Spinal cord (tissue), 10 donors: ENCODE data around the gene CTDP1. TPM values are rescaled to one million over a fixed set of nuclear protein-coding genes. Genes with fewer than 3 reads are reported as not detected.

Experiments
- DNase-seq, 6 donors: peaks; one replicate each; pipeline versions ENCODE4 v3.0.0 to v3.0.0-alpha.2; 2013 to 2015; ENCODE audit warnings: low spot score in 6 of 6, low read depth in 4 of 6
- H3K27ac ChIP-seq: one replicate; pipeline ENCODE4 v1.5.1; 2013; ENCODE audit warnings: low read depth, low read length, control low read depth
- H3K27me3 ChIP-seq: one replicate; pipeline ENCODE4 v1.6.1; 2013; ENCODE audit warnings: low read length; ENCODE audit not compliant: control insufficient read depth, insufficient read depth
- H3K36me3 ChIP-seq: one replicate; pipeline ENCODE4 v1.6.1; 2013; ENCODE audit warnings: low read length; ENCODE audit not compliant: control insufficient read depth, insufficient read depth
- H3K4me1 ChIP-seq: one replicate; pipeline ENCODE4 v1.6.1; 2013; ENCODE audit warnings: low read length; ENCODE audit not compliant: control insufficient read depth, insufficient read depth
- H3K4me3 ChIP-seq: one replicate; pipeline ENCODE4 v1.5.1; 2013; ENCODE audit warnings: low read depth, low read length, control low read depth
- H3K9me3 ChIP-seq: one replicate; pipeline ENCODE4 v1.6.1; 2013; ENCODE audit warnings: low read length; ENCODE audit not compliant: control insufficient read depth, insufficient read depth
- WGBS: methylation state at CpG from one replicate; pipeline ENCODE4 v1.1.5; 2013; ENCODE audit warnings: missing lambda C conversion rate; ENCODE audit not compliant: insufficient coverage; 5-methylcytosine and 5-hydroxymethylcytosine counted together
- polyA plus RNA-seq, 2 donors: library from polyadenylated mRNA; unstranded; fragments of 120-200 nt; gene quantifications; one replicate each; pipeline ENCODE4 v1.2.1, GENCODE V29; 2013; ENCODE audit not compliant: insufficient read length in 2 of 2
- total RNA-seq, 2 donors: library from RNA; depleted of rRNA in 1 of 2; stranded (reverse); fragments of 120-200 nt in 1 of 2; fragments of >200 nt in 1 of 2; gene quantifications; one replicate each; pipeline versions ENCODE4 v1.2.3 to v1.2.4, GENCODE V29; 2013 to 2014
- donor health status: healthy.

Gene CTDP1
- total and polyA plus RNA-seq, 4 donors: 11.3 to 16.2 (median 14.4) TPM

- WGBS: 77% methylated on average over 2 of the region's 9 CpGs
Observed at GRCh38 chr18:79801641-79802040, 122.0 kb downstream of the CTDP1 start.

GRCh38 chr18:79802298-79802697 is 122.7 kb downstream of the CTDP1 start:
- H3K27me3 ChIP-seq: peaks cover 29% of the 10 kb centered on the region
- no peak for DNase-seq
- peaks cover 15% of the 10 kb centered on the region for H3K4me1 ChIP-seq
- WGBS: 95% methylated on average over 17 of the region's 18 CpGs
- H3K27ac ChIP-seq: no peak overlapping the region
- peaks cover 3% of the 10 kb centered on the region for H3K36me3 ChIP-seq
- H3K9me3 ChIP-seq: no peaks in the 10 kb centered on the region
- no peak overlapping the region for H3K4me3 ChIP-seq

More at GRCh38 chr18:79801641-79802040, 122.0 kb downstream of the CTDP1 start:
- H3K9me3 ChIP-seq: no peaks in the 10 kb centered on the region
- H3K36me3 ChIP-seq: peaks cover 3% of the 10 kb centered on the region
- peaks cover 22% of the 10 kb centered on the region for H3K4me1 ChIP-seq
- DNase-seq: no peak
- no peak overlapping the region for H3K4me3 ChIP-seq
- H3K27me3 ChIP-seq: peaks cover 36% of the 10 kb centered on the region
- no peak overlapping the region for H3K27ac ChIP-seq

- no peak overlapping the region for H3K4me3 ChIP-seq
- H3K4me1 ChIP-seq: peaks cover 8% of the 10 kb centered on the region
- DNase-seq: no peak
- H3K36me3 ChIP-seq: peaks cover 3% of the 10 kb centered on the region
- no peak overlapping the region for H3K27ac ChIP-seq
- peaks cover 22% of the 10 kb centered on the region for H3K27me3 ChIP-seq
- 92% methylated on average over 14 of the region's 14 CpGs for WGBS
- no peaks in the 10 kb centered on the region for H3K9me3 ChIP-seq
Observed at GRCh38 chr18:79803611-79804051, 124.0 kb downstream of the CTDP1 start.

Other genes with a start within 250 kb of the CTDP1 start
- gene KCNG2, start 118.1 kb downstream of the CTDP1 start, total RNA-seq: 1 to 10 TPM; 1.3 to 1.4 TPM
- 1 to 10 TPM; 1.5 to 2.2 TPM for gene KCNG2, start 118.1 kb downstream of the CTDP1 start, polyA plus RNA-seq